ENCODE results near the gene C5orf24. TPM values are rescaled to one million over a fixed set of nuclear protein-coding genes. Genes with fewer than 3 reads are reported as not detected.

C5orf24 gene
- total and polyA plus RNA-seq, 3 donors from 2014 or later = 34.6 to 53.6 (median 48.1) TPM

GRCh38 chr5:134873494-134873893, 27.7 kb downstream of the C5orf24 start:
- Histone ChIP-seq H3K9me3 (no peaks in the 10 kb centered on the region), H3K4me3 (peak overlapping the region; percentile 85 to 91), H3K4me1 (peaks cover 6% of the 10 kb centered on the region), H3K36me3 (ENCODE audit: low read depth, missing control alignments) (no peaks in the 10 kb centered on the region), H3K27ac (peak overlapping the region; percentile 78 to 94), H3K27me3 (no peaks in the 10 kb centered on the region)
- intact Hi-C loops (cut with DNase I; ENCODE audit: low total_unique reads) = no loop called here
- no peak for DNase-seq
- TF ChIP-seq POLR2A (IDR thresholded peaks at IDR 0.05) = no peak
- TF ChIP-seq CTCF (IDR thresholded peaks at IDR 0.05) = no peak
- 51 to 52% methylated on average over 6 of the region's 6 CpGs for WGBS, 2 donors

DNA sequence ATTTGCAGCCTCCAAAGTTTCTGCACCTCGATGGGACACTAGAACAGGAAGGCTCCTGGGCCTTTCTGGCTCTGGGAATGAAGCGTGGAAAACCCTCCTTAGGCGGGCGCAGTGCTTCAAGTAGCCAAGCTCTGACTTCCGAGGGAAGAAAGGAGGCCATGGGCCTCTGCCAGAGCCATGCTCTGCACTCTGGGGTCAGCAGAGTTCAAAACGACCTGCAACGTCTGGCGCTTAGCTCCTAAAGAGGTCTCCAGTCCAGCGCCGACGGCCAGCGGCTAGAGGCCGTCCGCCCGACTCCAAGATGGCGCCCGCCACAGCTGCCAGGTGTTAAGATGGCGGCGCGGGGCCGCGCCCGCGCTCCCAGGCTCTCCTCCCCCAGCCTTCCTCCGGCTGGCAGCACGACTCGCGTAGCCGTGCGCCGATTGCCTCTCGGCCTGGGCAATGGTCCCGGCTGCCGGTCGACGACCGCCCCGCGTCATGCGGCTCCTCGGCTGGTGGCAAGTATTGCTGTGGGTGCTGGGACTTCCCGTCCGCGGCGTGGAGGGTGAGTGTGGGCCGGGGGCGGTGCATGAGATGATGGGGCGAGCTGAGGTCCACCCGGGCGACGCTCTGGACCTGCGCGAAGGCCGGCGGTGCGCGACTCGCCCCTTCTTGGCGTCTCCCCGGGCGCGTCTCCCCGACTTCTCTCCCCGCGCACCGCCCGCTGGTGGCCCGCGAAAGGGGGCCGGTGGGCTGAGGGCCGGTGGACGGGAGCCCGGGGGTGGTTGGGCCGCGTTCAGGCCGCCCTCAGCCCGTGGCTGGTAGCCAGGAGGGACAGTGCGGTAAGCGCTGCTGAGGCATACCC, 28.4 kb downstream of the C5orf24 start, which contains the start of gene TXNDC15:
Gene TXNDC15 (plus strand): TSS at position 385 of the 844 bp plus-strand sequence. CDS start 57 bp downstream, at position 442.
- WGBS, 2 donors = 1 to 41% methylated on average over 3 to 78 of the region's 79 CpGs
- intact Hi-C loops (cut with DNase I; ENCODE audit: low total_unique reads) = no loop called here

DNA sequence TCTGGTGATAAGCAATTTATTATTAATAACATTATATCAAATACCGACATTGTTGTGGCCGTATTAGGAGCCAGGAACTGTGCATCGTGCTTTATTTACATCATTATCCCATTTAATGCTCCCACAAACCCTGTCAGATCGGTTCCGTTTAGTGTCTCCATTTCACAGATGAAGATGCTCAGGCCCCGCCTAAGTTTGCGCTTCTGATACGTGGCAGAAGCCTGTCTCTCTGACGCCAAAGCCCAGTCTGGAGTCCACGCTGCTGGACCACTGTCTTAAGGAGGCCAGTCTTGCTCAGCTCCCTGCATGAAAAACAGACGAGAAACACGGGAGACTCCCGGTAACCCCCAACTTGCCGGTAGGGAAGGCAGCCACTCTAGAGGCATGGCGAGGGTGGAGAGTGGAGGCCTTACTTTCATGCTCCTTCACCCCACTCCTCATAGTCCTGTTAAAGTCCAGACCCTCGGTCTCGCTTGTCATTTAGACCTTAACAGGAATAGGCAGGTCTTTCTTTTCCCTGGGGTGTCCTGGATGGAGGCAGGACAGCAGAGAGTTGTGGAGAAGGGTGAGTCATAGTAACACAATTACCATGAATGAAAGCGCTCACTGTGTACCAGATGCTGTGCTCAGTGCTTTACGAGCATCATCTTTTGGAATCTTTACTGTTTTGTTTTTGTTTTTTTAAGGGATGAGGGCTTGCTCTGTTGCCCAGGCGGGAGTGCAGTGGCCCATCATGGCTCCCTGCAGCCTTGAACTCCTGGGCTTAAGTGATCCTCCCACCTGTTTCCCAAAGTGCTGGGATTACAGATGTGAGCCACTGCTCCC, 29.3 kb downstream of the C5orf24 start:
- peak overlapping the region; percentile 85 to 91 for H3K4me3 ChIP-seq
- peaks cover 6% of the 10 kb centered on the region for H3K4me1 ChIP-seq
- no peaks in the 10 kb centered on the region for H3K36me3 ChIP-seq (ENCODE audit: low read depth, missing control alignments)
- peak overlapping the region; percentile 78 to 94 for H3K27ac ChIP-seq
- intact Hi-C loops (cut with DNase I; ENCODE audit: low total_unique reads) = no loop called here
- peak; percentile 80 for DNase-seq
- TF ChIP-seq CTCF (IDR thresholded peaks at IDR 0.05) (no peak), POLR2A (IDR thresholded peaks at IDR 0.05) (no peak)
- WGBS, 2 donors = 3% methylated on average over 20 of the region's 20 CpGs
- H3K9me3 ChIP-seq = no peaks in the 10 kb centered on the region
- H3K27me3 ChIP-seq = no peaks in the 10 kb centered on the region

More for the DNA sequence above, 28.4 kb downstream of the C5orf24 start, which contains the start of gene TXNDC15:
- Histone ChIP-seq H3K27me3 (no peaks in the 10 kb centered on the region), H3K27ac (peak within 1 kb of the TSS; percentile 78 to 94), H3K4me3 (peak within 1 kb of the TSS; percentile 85 to 91), H3K4me1 (peaks cover 6% of the 10 kb centered on the region), H3K36me3 (ENCODE audit: low read depth, missing control alignments) (no peaks in the 10 kb centered on the region), H3K9me3 (no peaks in the 10 kb centered on the region)
- no peak for TF ChIP-seq POLR2A (IDR thresholded peaks at IDR 0.05)
- no peak for TF ChIP-seq CTCF (IDR thresholded peaks at IDR 0.05)
- DNase-seq = peak; percentile 93

DNA sequence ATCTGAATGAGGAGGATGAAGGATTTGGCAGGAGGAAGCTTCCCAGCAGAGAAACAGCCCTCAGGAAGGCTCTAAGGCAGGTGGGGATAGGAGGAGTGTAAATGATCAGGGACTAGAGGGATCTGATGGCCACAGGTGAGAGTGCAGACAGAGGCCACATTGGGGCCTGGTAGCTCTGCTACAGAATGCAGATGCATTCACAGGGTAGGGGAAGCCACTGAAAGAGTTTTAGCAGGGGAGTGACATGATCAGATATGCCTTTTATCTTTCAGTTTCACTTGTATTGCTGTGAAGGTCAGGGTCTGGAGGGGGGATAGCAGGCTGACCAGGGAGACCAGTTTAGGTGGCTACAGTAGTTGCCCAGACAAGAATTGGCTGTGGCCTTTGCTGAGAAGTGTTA, 31.4 kb downstream of the C5orf24 start:
- H3K4me3 ChIP-seq = no peak overlapping the region
- H3K27me3 ChIP-seq = no peaks in the 10 kb centered on the region
- H3K27ac ChIP-seq = no peak overlapping the region
- no peaks in the 10 kb centered on the region for H3K9me3 ChIP-seq
- no peaks in the 10 kb centered on the region for H3K36me3 ChIP-seq (ENCODE audit: low read depth, missing control alignments)
- DNase-seq = no peak
- peaks cover 6% of the 10 kb centered on the region for H3K4me1 ChIP-seq
- intact Hi-C loops (cut with DNase I; ENCODE audit: low total_unique reads) = no loop called here
- TF ChIP-seq POLR2A (IDR thresholded peaks at IDR 0.05) (no peak), CTCF (IDR thresholded peaks at IDR 0.05) (no peak)

Data from testis (tissue), 3 donors.